Endothelial cell (in vitro differentiated cells): ENCODE data around the gene LYST. TPM values are rescaled to one million over a fixed set of nuclear protein-coding genes. Genes with fewer than 3 reads are reported as not detected.
"Not testable (repeated sequence)": the region's sequence is repeated elsewhere in the genome, so short reads cannot be mapped to it uniquely, and the experiment has no call there.

Experiments
- DNase-seq: peaks from one replicate; pipeline ENCODE4 v3.0.0; 2021; ENCODE audit warnings: low spot score
- H3K27ac Mint-ChIP-seq: one replicate; pipeline ENCODE4 v1.8.0; 2021; ENCODE audit warnings: mixed read lengths, inconsistent platforms; ENCODE audit not compliant: unreplicated experiment
- H3K27me3 Mint-ChIP-seq: one replicate; pipeline ENCODE4 v1.8.0; 2021; ENCODE audit warnings: mild to moderate bottlenecking, moderate library complexity, mixed read lengths, inconsistent platforms; ENCODE audit not compliant: unreplicated experiment
- H3K36me3 Mint-ChIP-seq: one replicate; pipeline ENCODE4 v1.8.0; 2021; ENCODE audit warnings: mild to moderate bottlenecking, low read depth, mixed read lengths, inconsistent platforms; ENCODE audit not compliant: unreplicated experiment
- H3K4me1 Mint-ChIP-seq: one replicate; pipeline ENCODE4 v1.8.0; 2021; ENCODE audit warnings: mild to moderate bottlenecking, mixed read lengths, inconsistent platforms; ENCODE audit not compliant: unreplicated experiment
- H3K4me3 Mint-ChIP-seq: one replicate; pipeline ENCODE4 v1.8.0; 2021; ENCODE audit warnings: mild to moderate bottlenecking, mixed read lengths, inconsistent platforms; ENCODE audit not compliant: unreplicated experiment
- H3K9me3 Mint-ChIP-seq: one replicate; pipeline ENCODE4 v1.8.0; 2021; ENCODE audit warnings: mixed read lengths, inconsistent platforms; ENCODE audit not compliant: unreplicated experiment
- CTCF ChIP-seq: fragments of 200-600 bp; sonication (generic); IDR thresholded peaks from one replicate; pipeline ENCODE4 v1.5.0; 2021; ENCODE audit warnings: antibody characterized with exemption; ENCODE audit not compliant: unreplicated experiment
- total RNA-seq: library from RNA; stranded (reverse); fragmentation: NEBNext Ultra II Directional; extraction: Animal tissue kit (Norgen Biotek cat#: 25700); gene quantifications from one replicate; pipeline ENCODE4 v1.2.1, GENCODE V29; 2021; ENCODE audit not compliant: unreplicated experiment

Gene LYST
- total RNA-seq, 1 donor from 2014 or later = 7.4 TPM

GRCh38 chr1:235625831-235626230, 240.9 kb downstream of the LYST start:
- no peaks in the 10 kb centered on the region for H3K36me3 Mint-ChIP-seq
- no peak for DNase-seq
- peaks cover 2% of the 10 kb centered on the region for H3K4me1 Mint-ChIP-seq
- TF ChIP-seq CTCF = no peak
- H3K27ac Mint-ChIP-seq = no peak overlapping the region
- H3K9me3 Mint-ChIP-seq = no peaks in the 10 kb centered on the region
- no peak overlapping the region for H3K4me3 Mint-ChIP-seq
- H3K27me3 Mint-ChIP-seq = peaks cover 5% of the 10 kb centered on the region

- Mint-ChIP-seq H3K4me1 (peaks cover 2% of the 10 kb centered on the region), H3K4me3 (no peak overlapping the region), H3K27ac (no peak overlapping the region), H3K27me3 (peaks cover 5% of the 10 kb centered on the region), H3K36me3 (no peaks in the 10 kb centered on the region), H3K9me3 (no peaks in the 10 kb centered on the region)
- no peak for DNase-seq
- no peak for TF ChIP-seq CTCF
Observed at GRCh38 chr1:235625340-235625739, 241.4 kb downstream of the LYST start.

GRCh38 chr1:235624721-235625333, 241.9 kb downstream of the LYST start:
- no peaks in the 10 kb centered on the region for H3K9me3 Mint-ChIP-seq
- H3K4me1 Mint-ChIP-seq = peaks cover 2% of the 10 kb centered on the region
- no peak for DNase-seq
- TF ChIP-seq CTCF = no peak
- H3K36me3 Mint-ChIP-seq = no peaks in the 10 kb centered on the region
- H3K4me3 Mint-ChIP-seq = no peak overlapping the region
- H3K27ac Mint-ChIP-seq = no peak overlapping the region
- H3K27me3 Mint-ChIP-seq = peaks cover 5% of the 10 kb centered on the region

- peaks cover 2% of the 10 kb centered on the region for H3K4me1 Mint-ChIP-seq
- no peaks in the 10 kb centered on the region for H3K36me3 Mint-ChIP-seq
- peaks cover 5% of the 10 kb centered on the region for H3K27me3 Mint-ChIP-seq
- H3K9me3 Mint-ChIP-seq = no peaks in the 10 kb centered on the region
- no peak for TF ChIP-seq CTCF
- H3K27ac Mint-ChIP-seq = no peak overlapping the region
- no peak for DNase-seq
- H3K4me3 Mint-ChIP-seq = no peak overlapping the region
Observed at GRCh38 chr1:235622936-235623779, 243.5 kb downstream of the LYST start.

- H3K4me1 Mint-ChIP-seq, H3K4me3 Mint-ChIP-seq, H3K27ac Mint-ChIP-seq, H3K9me3 Mint-ChIP-seq, DNase-seq, H3K27me3 Mint-ChIP-seq, H3K36me3 Mint-ChIP-seq: not testable (repeated sequence)
Observed at GRCh38 chr1:235619149-235619548, 247.6 kb downstream of the LYST start.
